ENCODE measurements around the gene GPR108.

Gene GPR108

DNA sequence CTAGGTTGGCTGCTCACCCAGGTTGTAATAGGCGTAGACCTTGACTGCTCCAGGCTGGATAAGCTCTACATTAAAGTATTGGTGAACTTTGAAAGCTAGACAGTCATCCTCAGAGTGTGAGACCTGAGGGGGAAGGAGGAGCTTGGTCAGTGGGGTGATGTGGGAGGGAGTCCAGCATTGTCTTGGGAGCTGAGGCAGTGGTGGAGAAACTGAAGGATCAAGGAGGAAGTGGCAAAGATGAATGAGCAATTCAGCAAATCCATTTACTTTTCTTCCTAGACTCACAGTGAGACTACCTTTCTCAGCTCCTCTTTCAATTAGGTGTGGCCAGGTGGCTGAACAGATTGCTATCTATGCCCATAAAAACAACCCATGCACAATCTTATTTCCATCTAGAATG lies 57.2 kb downstream of the GPR108 start:
- Histone ChIP-seq H3K4me1 (ENCODE audit: control insufficient read depth in 1 of 2, insufficient read depth in 2 of 2, low read length in 2 of 2) (peaks cover 1 to 5% of the 10 kb centered on the region in 2 experiments), H3K27me3 (ENCODE audit: insufficient read depth, low read length) (no peaks in the 10 kb centered on the region), H3K4me3 (ENCODE audit: low read depth, low read length) (no peak overlapping the region), H3K4me2 (ENCODE audit: low read length) (no peak overlapping the region), H4K8ac (ENCODE audit: low read depth, low read length) (no peak overlapping the region), H3K23ac (ENCODE audit: low read length) (no peak overlapping the region), H3K79me1 (ENCODE audit: low read length) (no peaks in the 10 kb centered on the region), H2AFZ (ENCODE audit: insufficient read depth, low read length, poor library complexity) (no peak overlapping the region), H4K12ac (ENCODE audit: low read depth, low read length) (no peak overlapping the region), H3K79me2 (ENCODE audit: control insufficient read depth, insufficient read depth, low read length, poor library complexity) (no peaks in the 10 kb centered on the region), H3K4ac (ENCODE audit: low read depth, low read length) (no peak overlapping the region), H2AK5ac (ENCODE audit: low read length) (no peak overlapping the region), H3K9me3 (ENCODE audit: insufficient read depth, low read depth, low read length) (peaks cover 17% of the 10 kb centered on the region), H3K18ac (ENCODE audit: low read length) (no peak overlapping the region), H2BK120ac (ENCODE audit: insufficient read depth, low read length, poor library complexity) (no peak overlapping the region), H2BK5ac (ENCODE audit: low read depth, low read length, poor library complexity) (no peak overlapping the region), H4K91ac (ENCODE audit: low read depth, low read length) (no peak overlapping the region), H2BK12ac (ENCODE audit: low read length) (no peak overlapping the region), H3K36me3 (ENCODE audit: control insufficient read depth in 1 of 2, insufficient read depth in 2 of 2, low read length in 2 of 2) (no peaks in the 10 kb centered on the region), H3K9ac (ENCODE audit: low read length) (no peak overlapping the region), H3K27ac (ENCODE audit: low read depth, low read length) (no peak overlapping the region), H3K14ac (ENCODE audit: low read length) (no peak overlapping the region)
- WGBS (ENCODE audit: extremely low coverage, insufficient coverage, insufficient read length): no CpG with 5 or more reads among the region's 1 CpG
- no peak for DNase-seq

Data from trophoblast cell (in vitro differentiated cells and primary cell).